Neural progenitor cell (in vitro differentiated cells): ENCODE data around the gene JAZF1. TPM values are rescaled to one million over a fixed set of nuclear protein-coding genes. Genes with fewer than 3 reads are reported as not detected.

ENCODE experiments used
- DNase-seq: peaks from one replicate; pipeline ENCODE4 v3.0.0-alpha.2; 2016; ENCODE audit warnings: low spot score
- H2AFZ ChIP-seq: fragments of 200-600 bp; sonication (generic); replicated peaks from 2 replicates; pipeline ENCODE4 v1.6.1; 2016; ENCODE audit warnings: antibody characterized with exemption
- H3F3A ChIP-seq: fragments of 200-600 bp; sonication (generic); 2 replicates; pipeline ENCODE4 v1.6.1; 2016; ENCODE audit warnings: antibody characterized with exemption, low read depth
- H3K27ac ChIP-seq: fragments of 200-600 bp; sonication (generic); 2 replicates; pipeline ENCODE4 v1.5.1; 2016; ENCODE audit warnings: mild to moderate bottlenecking
- H3K27me3 ChIP-seq: fragments of 200-600 bp; sonication (generic); 2 replicates; pipeline ENCODE4 v1.6.1; 2016; ENCODE audit warnings: mild to moderate bottlenecking, moderate library complexity
- H3K36me3 ChIP-seq: fragments of 200-600 bp; sonication (generic); 2 replicates; pipeline ENCODE4 v1.5.1; 2016
- H3K4me1 ChIP-seq: fragments of 200-600 bp; sonication (generic); 2 replicates; pipeline ENCODE4 v1.6.1; 2016; ENCODE audit warnings: mixed run types
- H3K4me2 ChIP-seq: fragments of 200-600 bp; sonication (generic); 2 replicates; pipeline ENCODE4 v1.6.1; 2016
- H3K4me3 ChIP-seq: fragments of 200-600 bp; sonication (generic); 2 replicates; pipeline ENCODE4 v1.5.1; 2016
- H3K79me2 ChIP-seq: fragments of 200-600 bp; sonication (generic); 2 replicates; pipeline ENCODE4 v1.6.1; 2016; ENCODE audit warnings: low read depth
- H3K9ac ChIP-seq: fragments of 200-600 bp; sonication (generic); 2 replicates; pipeline ENCODE4 v1.6.1; 2016
- H3K9me3 ChIP-seq: fragments of 200-600 bp; sonication (generic); 2 replicates; pipeline ENCODE4 v1.5.1; 2016; ENCODE audit warnings: low read depth
- H4K20me1 ChIP-seq: fragments of 200-600 bp; sonication (generic); 2 replicates; pipeline ENCODE4 v1.6.1; 2016; ENCODE audit warnings: low read depth
- H3K27ac Mint-ChIP-seq: 3 replicates; pipeline ENCODE4 v1.8.0; 2021; ENCODE audit warnings: mixed read lengths
- H3K27me3 Mint-ChIP-seq: 2 replicates; pipeline ENCODE4 v1.8.0; 2022; ENCODE audit warnings: low read depth, mild to moderate bottlenecking, inconsistent platforms, moderate library complexity, mixed read lengths; ENCODE audit not compliant: insufficient read depth
- H3K36me3 Mint-ChIP-seq: 3 replicates; pipeline ENCODE4 v1.8.0; 2021; ENCODE audit warnings: mixed read lengths
- H3K4me1 Mint-ChIP-seq: 3 replicates; pipeline ENCODE4 v1.8.0; 2021; ENCODE audit warnings: mixed read lengths
- H3K4me3 Mint-ChIP-seq: 3 replicates; pipeline ENCODE4 v1.8.0; 2021; ENCODE audit warnings: mild to moderate bottlenecking, moderate library complexity, mixed read lengths
- H3K9me3 Mint-ChIP-seq: 3 replicates; pipeline ENCODE4 v1.8.0; 2020; ENCODE audit warnings: mixed read lengths
- CTCF ChIP-seq: fragments of 200-600 bp; sonication (generic); IDR thresholded peaks from 2 replicates; pipeline ENCODE4 v1.5.1; 2017; ENCODE audit warnings: antibody characterized with exemption, mild to moderate bottlenecking
- EZH2 ChIP-seq: fragments of 200-600 bp; sonication (generic); IDR thresholded peaks from 2 replicates; pipeline ENCODE4 v1.6.1; 2017; ENCODE audit warnings: antibody characterized with exemption, mild to moderate bottlenecking, moderate library complexity
- EZH2phosphoT487 ChIP-seq: fragments of 200-600 bp; sonication (generic); IDR thresholded peaks from 2 replicates; pipeline ENCODE4 v1.6.1; 2017; ENCODE audit warnings: antibody characterized with exemption
- total RNA-seq: library from RNA; depleted of rRNA; stranded (reverse); fragments of >200 nt; gene quantifications from 2 replicates; pipeline ENCODE4 v1.2.3, GENCODE V29; 2015; ENCODE audit warnings: low replicate concordance

Gene JAZF1
- total RNA-seq, 1 donor from 2014 or later, result 3.1 TPM

- Histone ChIP-seq H3K9me3 (no peaks in the 10 kb centered on the region), H3K27me3 (no peaks in the 10 kb centered on the region), H3K4me2 (no peak overlapping the region), H3K4me3 (no peak overlapping the region), H3K36me3 (no peaks in the 10 kb centered on the region), H3K27ac (no peak overlapping the region), H2AFZ (no peak overlapping the region), H3K9ac (no peak overlapping the region), H3K79me2 (no peaks in the 10 kb centered on the region), H3K4me1 (no peaks in the 10 kb centered on the region), H3F3A (no peaks in the 10 kb centered on the region), H4K20me1 (no peaks in the 10 kb centered on the region)
- no peak for DNase-seq
- H3K36me3 Mint-ChIP-seq, result no peaks in the 10 kb centered on the region
- H3K27ac Mint-ChIP-seq, result no peak overlapping the region
- H3K27me3 Mint-ChIP-seq, result no peaks in the 10 kb centered on the region
- TF ChIP-seq EZH2phosphoT487, result no peak
- TF ChIP-seq CTCF, result no peak
- TF ChIP-seq EZH2, result no peak
- H3K9me3 Mint-ChIP-seq, result no peaks in the 10 kb centered on the region
- H3K4me1 Mint-ChIP-seq, result no peaks in the 10 kb centered on the region
- no peak overlapping the region for H3K4me3 Mint-ChIP-seq
These were observed 211.2 kb downstream of the JAZF1 start for GRCh38 chr7:27969346-27969745.

- H3K27me3 ChIP-seq, result no peaks in the 10 kb centered on the region
- no peak for DNase-seq
- no peaks in the 10 kb centered on the region for H3K27me3 Mint-ChIP-seq
- no peaks in the 10 kb centered on the region for H4K20me1 ChIP-seq
- H3K4me3 Mint-ChIP-seq, result no peak overlapping the region
- no peaks in the 10 kb centered on the region for H3F3A ChIP-seq
- TF ChIP-seq CTCF (no peak), EZH2phosphoT487 (no peak), EZH2 (no peak)
- no peaks in the 10 kb centered on the region for H3K4me1 ChIP-seq
- H3K4me3 ChIP-seq, result no peak overlapping the region
- H3K36me3 Mint-ChIP-seq, result no peaks in the 10 kb centered on the region
- H3K9me3 Mint-ChIP-seq, result no peaks in the 10 kb centered on the region
- no peak overlapping the region for H3K9ac ChIP-seq
- no peak overlapping the region for H3K27ac ChIP-seq
- H3K9me3 ChIP-seq, result no peaks in the 10 kb centered on the region
- H3K36me3 ChIP-seq, result no peaks in the 10 kb centered on the region
- H3K4me2 ChIP-seq, result no peak overlapping the region
- no peak overlapping the region for H3K27ac Mint-ChIP-seq
- no peaks in the 10 kb centered on the region for H3K79me2 ChIP-seq
- H2AFZ ChIP-seq, result no peak overlapping the region
- no peaks in the 10 kb centered on the region for H3K4me1 Mint-ChIP-seq
These were observed 213.0 kb downstream of the JAZF1 start for GRCh38 chr7:27967639-27968038.

GRCh38 chr7:27966219-27966780, 214.3 kb downstream of the JAZF1 start:
- Histone ChIP-seq H3K9me3 (no peaks in the 10 kb centered on the region), H3F3A (no peaks in the 10 kb centered on the region), H3K36me3 (no peaks in the 10 kb centered on the region), H4K20me1 (no peaks in the 10 kb centered on the region), H3K27ac (no peak overlapping the region), H3K27me3 (no peaks in the 10 kb centered on the region), H3K4me2 (no peak overlapping the region), H2AFZ (no peak overlapping the region), H3K9ac (no peak overlapping the region), H3K4me1 (no peaks in the 10 kb centered on the region), H3K79me2 (no peaks in the 10 kb centered on the region), H3K4me3 (no peak overlapping the region)
- Mint-ChIP-seq H3K4me3 (no peak overlapping the region), H3K4me1 (no peaks in the 10 kb centered on the region), H3K27me3 (no peaks in the 10 kb centered on the region), H3K9me3 (no peaks in the 10 kb centered on the region), H3K27ac (no peak overlapping the region), H3K36me3 (no peaks in the 10 kb centered on the region)
- TF ChIP-seq EZH2phosphoT487 (no peak), EZH2 (no peak), CTCF (no peak)
- no peak for DNase-seq
